Testis (tissue), 3 donors: ENCODE data around the gene PSMB11. TPM values are rescaled to one million over a fixed set of nuclear protein-coding genes. Genes with fewer than 3 reads are reported as not detected.

ENCODE experiments used
- DNase-seq: peaks from one replicate; pipeline ENCODE4 v3.0.0-alpha.2; 2019
- H3K27ac ChIP-seq, 2 donors: fragments of 200-600 bp; sonication (generic); one replicate each; pipeline ENCODE4 v1.5.1; 2019
- H3K27me3 ChIP-seq: fragments of 200-600 bp; sonication (generic); one replicate; pipeline ENCODE4 v1.5.1; 2019
- H3K36me3 ChIP-seq: fragments of 200-600 bp; sonication (generic); one replicate; pipeline ENCODE4 v1.5.1; 2017; ENCODE audit warnings: low read depth; ENCODE audit errors: missing control alignments
- H3K4me1 ChIP-seq: fragments of 200-600 bp; sonication (generic); one replicate; pipeline ENCODE4 v1.5.1; 2019
- H3K4me3 ChIP-seq, 2 donors: fragments of 200-600 bp; sonication (generic); one replicate each; pipeline ENCODE4 v1.5.1; 2017 to 2019
- H3K9me3 ChIP-seq: fragments of 200-600 bp; sonication (generic); one replicate; pipeline ENCODE4 v1.5.1; 2017
- POLR2A ChIP-seq: fragments of 450-650 bp; IDR thresholded peaks from one replicate; pipeline ENCODE4 v1.6.1; 2017; ENCODE audit warnings: antibody characterized with exemption, mild to moderate bottlenecking, moderate library complexity
- WGBS, 2 donors: methylation state at CpG; one replicate each; pipeline ENCODE4 v1.1.5; 2018; 5-methylcytosine and 5-hydroxymethylcytosine counted together
- intact Hi-C: fragments of 100-400 bp; cut with DNase I; formaldehyde crosslinking; loops from one replicate; pipeline ENCODE4 v1.15.1; 2023; ENCODE audit warnings: low total_unique reads
- polyA plus RNA-seq: library from polyadenylated mRNA; stranded (reverse); fragments of 350-450 nt; fragmentation: Illumina TruSeq; extraction: RNeasy Lipid Tissue Mini Kit (QIAGEN cat#74804); gene quantifications from one replicate; pipeline ENCODE4 v1.2.3, GENCODE V29; 2014; ENCODE audit warnings: low read depth, low replicate concordance; ENCODE audit not compliant: insufficient read depth
- total RNA-seq, 2 donors: library from RNA; depleted of rRNA; stranded (reverse); fragments of >200 nt; gene quantifications; one replicate each; pipeline ENCODE4 v1.2.3, GENCODE V29; 2016
- TF ChIP-seq, protein P1 (sequence below), 3 experiments: fragments of 450-650 bp in 2 of 3; fragments of 200-600 bp in 1 of 3; sonication (generic) in 1 of 3; IDR thresholded peaks; one replicate each; pipeline ENCODE4 v1.5.1; 2016 to 2019; ENCODE audit warnings: antibody characterized with exemption in 3 of 3, mild to moderate bottlenecking in 2 of 3, moderate library complexity in 1 of 3

The PSMB11 gene
- total and polyA plus RNA-seq, 3 donors from 2014 or later = 0.12 to 0.31 (median 0.20) TPM

DNA sequence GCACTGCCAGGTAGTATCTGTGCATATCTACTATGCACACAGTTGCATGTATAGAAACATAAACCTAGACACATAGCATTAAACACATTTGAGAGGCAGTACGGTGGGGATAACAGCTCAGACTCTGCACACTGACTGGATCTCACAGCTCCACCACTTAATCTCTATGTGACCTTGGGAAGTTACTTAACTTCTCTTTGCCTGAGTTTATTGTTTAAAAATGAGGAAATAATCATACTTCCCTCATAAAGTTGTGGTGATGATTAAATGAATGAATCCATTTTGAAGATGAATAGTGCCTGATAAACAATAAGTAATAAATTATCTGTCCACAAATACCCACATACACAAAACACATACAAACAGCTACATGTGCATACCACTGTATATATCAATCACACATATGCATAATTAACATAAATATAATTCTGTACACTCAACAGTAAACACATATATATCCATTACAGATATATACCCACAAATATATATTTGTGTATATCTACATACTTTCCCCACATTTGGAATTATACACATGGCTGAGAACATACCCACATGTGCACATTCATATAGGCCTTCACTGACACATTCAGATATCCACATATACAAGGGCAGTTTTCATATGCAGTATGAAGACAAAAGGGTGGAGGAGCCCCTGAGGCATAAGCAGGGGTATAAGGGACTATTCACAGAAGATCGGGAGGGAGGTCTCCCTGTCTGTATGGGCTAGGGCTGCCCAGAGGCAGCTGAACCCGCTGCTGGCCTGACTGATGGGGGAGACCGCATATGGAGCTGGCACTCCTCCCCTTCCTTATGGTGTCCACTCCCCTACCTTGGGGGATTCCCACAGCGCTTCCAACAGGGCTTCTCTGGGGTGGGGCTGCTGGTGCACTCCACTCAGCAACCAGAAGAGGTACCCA is 9.4 kb downstream of the PSMB11 start:
- H3K36me3 ChIP-seq = no peaks in the 10 kb centered on the region
- intact Hi-C loops = no loop called here
- no peak overlapping the region for H3K27ac ChIP-seq
- no peaks in the 10 kb centered on the region for H3K9me3 ChIP-seq
- no peak for TF ChIP-seq POLR2A
- TF ChIP-seq, protein P1, sequence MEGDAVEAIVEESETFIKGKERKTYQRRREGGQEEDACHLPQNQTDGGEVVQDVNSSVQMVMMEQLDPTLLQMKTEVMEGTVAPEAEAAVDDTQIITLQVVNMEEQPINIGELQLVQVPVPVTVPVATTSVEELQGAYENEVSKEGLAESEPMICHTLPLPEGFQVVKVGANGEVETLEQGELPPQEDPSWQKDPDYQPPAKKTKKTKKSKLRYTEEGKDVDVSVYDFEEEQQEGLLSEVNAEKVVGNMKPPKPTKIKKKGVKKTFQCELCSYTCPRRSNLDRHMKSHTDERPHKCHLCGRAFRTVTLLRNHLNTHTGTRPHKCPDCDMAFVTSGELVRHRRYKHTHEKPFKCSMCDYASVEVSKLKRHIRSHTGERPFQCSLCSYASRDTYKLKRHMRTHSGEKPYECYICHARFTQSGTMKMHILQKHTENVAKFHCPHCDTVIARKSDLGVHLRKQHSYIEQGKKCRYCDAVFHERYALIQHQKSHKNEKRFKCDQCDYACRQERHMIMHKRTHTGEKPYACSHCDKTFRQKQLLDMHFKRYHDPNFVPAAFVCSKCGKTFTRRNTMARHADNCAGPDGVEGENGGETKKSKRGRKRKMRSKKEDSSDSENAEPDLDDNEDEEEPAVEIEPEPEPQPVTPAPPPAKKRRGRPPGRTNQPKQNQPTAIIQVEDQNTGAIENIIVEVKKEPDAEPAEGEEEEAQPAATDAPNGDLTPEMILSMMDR (IDR thresholded peaks at IDR 0.05) = no peak
- WGBS, 2 donors = 71 to 76% methylated on average over 5 of the region's 5 CpGs
- no peaks in the 10 kb centered on the region for H3K27me3 ChIP-seq
- H3K4me1 ChIP-seq = peaks cover 2% of the 10 kb centered on the region
- DNase-seq = no peak
- H3K4me3 ChIP-seq = no peak overlapping the region

DNA sequence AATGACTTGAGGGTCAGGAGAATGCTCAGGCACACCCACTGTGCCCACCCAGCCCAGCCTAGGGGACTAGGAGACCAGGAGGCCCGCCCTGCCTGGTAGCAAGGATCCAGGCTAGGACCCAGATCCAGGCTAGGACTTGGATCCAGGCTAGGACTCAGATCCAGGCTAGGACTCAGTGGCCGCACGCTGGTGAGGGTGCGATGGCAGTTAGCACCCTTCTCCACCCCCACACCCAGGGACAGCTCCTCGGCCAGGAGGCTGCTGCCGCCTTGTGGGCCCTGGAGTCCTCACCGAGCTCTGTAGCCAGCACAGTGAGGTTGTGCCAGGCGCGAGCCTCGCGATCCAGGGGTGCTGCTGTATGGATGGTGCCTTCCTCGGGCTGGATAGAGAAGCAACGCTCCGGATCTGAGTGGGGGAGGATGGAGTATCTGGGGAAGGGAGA is 10.2 kb downstream of the PSMB11 start:
- Histone ChIP-seq H3K27ac (no peak overlapping the region), H3K4me3 (no peak overlapping the region), H3K4me1 (peaks cover 10% of the 10 kb centered on the region), H3K36me3 (no peaks in the 10 kb centered on the region), H3K27me3 (no peaks in the 10 kb centered on the region), H3K9me3 (no peaks in the 10 kb centered on the region)
- TF ChIP-seq, protein P1 (IDR thresholded peaks at IDR 0.05) = peak in 1 of 3 experiments; percentile 18
- TF ChIP-seq POLR2A = no peak
- intact Hi-C loops = no loop called here
- DNase-seq = peak; percentile 66
- 47 to 79% methylated on average over 10 to 14 of the region's 14 CpGs for WGBS, 2 donors

DNA sequence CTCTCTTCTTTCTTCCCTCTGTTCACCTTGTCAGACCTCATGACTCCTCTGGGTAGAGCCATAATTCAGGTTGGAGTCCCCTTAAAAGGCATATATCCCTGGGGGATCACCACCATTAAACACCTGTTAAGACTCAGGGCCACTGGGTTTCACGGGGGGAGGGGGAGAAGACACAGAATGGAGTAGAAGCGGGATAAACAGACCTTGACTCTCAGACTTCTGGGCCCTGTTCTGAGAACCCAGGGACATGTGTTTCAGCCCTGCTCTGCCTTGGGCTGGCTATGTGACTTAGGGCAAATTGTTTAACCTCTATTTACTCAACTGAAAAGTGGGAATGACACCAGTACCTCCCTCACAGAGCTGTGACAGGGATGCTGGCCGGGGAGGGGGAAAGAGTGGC is 10.7 kb downstream of the PSMB11 start:
- no peak overlapping the region for H3K4me3 ChIP-seq
- intact Hi-C loops = no loop called here
- H3K27ac ChIP-seq = no peak overlapping the region

DNA sequence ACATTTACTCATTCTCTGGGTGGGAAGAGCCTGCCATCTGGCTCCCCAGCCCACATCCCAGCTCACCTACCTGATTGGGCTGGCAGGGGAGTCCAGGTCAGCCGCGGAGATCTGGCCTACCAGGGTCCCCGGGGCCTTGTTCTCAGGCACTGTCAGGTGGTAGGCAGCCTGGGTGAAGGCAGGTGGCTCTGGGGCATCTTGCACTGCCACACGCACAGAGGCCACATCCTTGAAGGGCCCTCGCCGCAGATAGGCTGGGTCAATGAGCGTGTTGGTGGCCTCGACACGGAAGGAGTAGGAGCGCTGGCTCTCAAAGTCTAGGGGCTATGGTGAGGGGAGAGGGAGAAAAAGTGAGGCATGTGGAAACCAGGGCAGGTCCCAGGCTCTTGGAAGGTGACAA is 11.4 kb downstream of the PSMB11 start:
- Histone ChIP-seq H3K4me1 (peaks cover 10% of the 10 kb centered on the region), H3K4me3 (no peak overlapping the region), H3K27ac (no peak overlapping the region), H3K27me3 (no peaks in the 10 kb centered on the region), H3K9me3 (no peaks in the 10 kb centered on the region), H3K36me3 (no peaks in the 10 kb centered on the region)
- intact Hi-C loops = no loop called here
- TF ChIP-seq, protein P1 (IDR thresholded peaks at IDR 0.05) = no peak
- TF ChIP-seq POLR2A = no peak
- 97 to 100% methylated on average over 1 to 10 of the region's 10 CpGs for WGBS, 2 donors
- DNase-seq = no peak

More for the DNA sequence above, 10.7 kb downstream of the PSMB11 start:
- Histone ChIP-seq H3K9me3 (no peaks in the 10 kb centered on the region), H3K4me1 (peaks cover 10% of the 10 kb centered on the region), H3K27me3 (no peaks in the 10 kb centered on the region), H3K36me3 (no peaks in the 10 kb centered on the region)
- TF ChIP-seq, protein P1 (IDR thresholded peaks at IDR 0.05) = no peak
- TF ChIP-seq POLR2A = no peak
- WGBS, 2 donors = 74 to 78% methylated on average over 3 of the region's 3 CpGs
- no peak for DNase-seq
